SK-N-MC (cell line): ENCODE results near the gene CCDC82.

ENCODE experiments used
- DNase-seq: peaks from one replicate; pipeline ENCODE4 v3.0.0-alpha.2; 2011; ENCODE audit warnings: low read depth, low spot score
- H3K27ac ChIP-seq: fragments of 200-600 bp; sonication (generic); 2 replicates; pipeline ENCODE4 v1.5.1; 2016; ENCODE audit warnings: mixed run types
- H3K36me3 ChIP-seq: fragments of 200-600 bp; sonication (generic); 2 replicates; pipeline ENCODE4 v1.6.1; 2017; ENCODE audit warnings: antibody characterized with exemption, low read length, mixed read lengths; ENCODE audit not compliant: insufficient read depth
- H3K4me3 ChIP-seq: fragments of 200-600 bp; sonication (generic); 2 replicates; pipeline ENCODE4 v1.5.1; 2016
- H3K9ac ChIP-seq: fragments of 200-600 bp; sonication (generic); 2 replicates; pipeline ENCODE4 v1.8.0; 2017; ENCODE audit warnings: mixed run types, mixed read lengths; ENCODE audit not compliant: insufficient read length
- H3K9me3 ChIP-seq: fragments of 200-600 bp; sonication (generic); 2 replicates; pipeline ENCODE4 v1.6.1; 2017; ENCODE audit warnings: low read depth, mild to moderate bottlenecking, antibody characterized with exemption, low read length, moderate library complexity, mixed read lengths
- EZH2 ChIP-seq: fragments of 200-600 bp; sonication (generic); IDR thresholded peaks from one replicate; pipeline ENCODE4 v1.6.1; 2017; ENCODE audit warnings: antibody characterized with exemption
- FOXP2 ChIP-seq: optimal IDR thresholded peaks from 2 replicates; pipeline ENCODE3; 2011; ENCODE audit warnings: mild to moderate bottlenecking, moderate library complexity; ENCODE audit not compliant: insufficient read depth; ENCODE audit errors: extremely low read length, control extremely low read depth
- POLR2AphosphoS5 ChIP-seq: IDR thresholded peaks from 2 replicates; pipeline ENCODE4 v1.6.1; 2012; ENCODE audit warnings: mild to moderate bottlenecking, low read depth, low read length, borderline replicate concordance

Gene CCDC82

DNA sequence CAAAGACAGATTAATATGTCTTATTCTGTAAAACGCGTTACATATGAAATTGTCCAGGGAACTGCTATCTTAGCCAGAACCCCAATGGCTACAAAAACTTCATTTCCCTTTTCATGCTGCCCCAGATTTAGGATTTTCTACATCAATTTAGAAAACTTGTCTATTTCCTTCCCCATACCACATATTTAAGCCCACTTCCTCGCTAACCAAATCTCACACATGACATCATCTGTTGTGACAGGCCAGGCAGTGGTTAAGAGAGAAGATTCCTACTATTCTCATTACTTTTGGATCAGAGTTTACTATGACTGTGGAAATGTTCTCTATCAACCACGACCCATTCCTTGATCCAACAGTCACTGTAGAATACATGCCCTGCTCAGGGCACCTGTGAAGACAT is 15.9 kb downstream of the CCDC82 start:
- peaks cover 14% of the 10 kb centered on the region; the same call in 1 of the 2 replicates for H3K36me3 ChIP-seq
- H3K9me3 ChIP-seq, result no peaks in the 10 kb centered on the region
- H3K4me3 ChIP-seq, result no peak overlapping the region
- no peak for DNase-seq
- TF ChIP-seq POLR2AphosphoS5 (no peak), EZH2 (no peak), FOXP2 (no peak)
- H3K9ac ChIP-seq, result no peak overlapping the region
- no peak overlapping the region for H3K27ac ChIP-seq

DNA sequence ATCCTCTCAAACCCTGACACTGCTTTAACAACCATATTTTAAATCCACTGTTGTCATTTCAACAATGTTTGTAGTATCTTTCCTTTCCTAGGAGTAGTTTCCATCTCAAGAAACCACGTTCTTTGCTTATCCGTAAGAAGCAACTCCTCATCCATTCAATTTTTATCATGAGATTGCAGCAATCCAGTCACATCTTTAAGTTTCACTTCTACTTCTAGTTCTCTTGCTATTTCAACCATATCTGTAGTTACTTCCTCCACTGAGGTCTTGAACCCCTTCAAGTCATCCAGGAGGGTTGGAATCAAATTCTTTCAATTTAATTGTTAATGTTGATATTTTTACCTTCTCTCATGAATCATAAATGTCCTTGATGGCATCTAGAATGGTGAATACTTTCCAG is 22.4 kb downstream of the CCDC82 start:
- Histone ChIP-seq H3K4me3 (no peak overlapping the region), H3K27ac (no peak overlapping the region), H3K9ac (no peak overlapping the region), H3K9me3 (no peaks in the 10 kb centered on the region), H3K36me3 (peaks cover 20% of the 10 kb centered on the region)
- TF ChIP-seq FOXP2, result no peak
- TF ChIP-seq POLR2AphosphoS5, result no peak
- TF ChIP-seq EZH2, result no peak
- no peak for DNase-seq

DNA sequence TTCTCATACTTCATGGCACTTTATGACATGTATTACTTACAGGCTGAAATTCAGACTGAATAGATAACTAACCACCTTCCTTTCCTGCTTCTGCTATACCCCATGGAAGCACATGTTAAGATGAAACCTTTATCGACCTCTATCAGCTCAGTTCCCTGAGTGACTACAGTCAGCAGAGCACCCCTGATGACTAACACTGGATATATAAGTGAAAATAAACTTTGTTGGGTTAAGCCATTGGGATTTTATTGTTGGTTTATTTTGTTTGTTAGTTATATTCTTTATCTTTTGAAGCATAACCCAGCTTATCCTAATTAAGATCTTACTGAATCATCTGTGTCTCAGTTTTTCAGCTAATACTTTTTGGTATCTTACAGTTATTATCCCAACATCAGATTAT is 23.7 kb downstream of the CCDC82 start:
- Histone ChIP-seq H3K9me3 (no peaks in the 10 kb centered on the region), H3K9ac (no peak overlapping the region), H3K27ac (no peak overlapping the region), H3K4me3 (no peak overlapping the region), H3K36me3 (peaks cover 20% of the 10 kb centered on the region)
- no peak for DNase-seq
- no peak for TF ChIP-seq POLR2AphosphoS5
- no peak for TF ChIP-seq EZH2
- TF ChIP-seq FOXP2, result no peak

DNA sequence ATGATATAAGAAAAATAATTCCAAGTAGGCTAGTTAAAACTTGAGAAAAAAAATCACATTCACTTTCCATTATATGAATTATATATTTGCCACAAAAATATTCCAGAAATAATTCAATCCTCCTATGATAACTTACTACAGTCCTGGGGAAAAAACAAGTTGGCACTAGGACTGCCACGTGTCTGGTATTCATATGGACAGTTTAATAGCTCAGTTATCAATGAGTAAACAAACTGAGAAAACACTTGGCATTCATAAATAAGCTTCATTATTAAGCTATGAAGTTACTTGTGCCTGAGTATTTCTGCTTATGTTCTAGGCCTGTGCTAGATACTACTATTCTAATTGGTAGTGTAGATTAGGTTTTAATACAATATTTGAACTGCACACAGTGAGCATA is 24.2 kb downstream of the CCDC82 start:
- no peak for DNase-seq
- H3K4me3 ChIP-seq, result no peak overlapping the region
- TF ChIP-seq EZH2 (no peak), FOXP2 (no peak), POLR2AphosphoS5 (no peak)
- H3K27ac ChIP-seq, result no peak overlapping the region
- H3K9ac ChIP-seq, result no peak overlapping the region
- H3K9me3 ChIP-seq, result no peaks in the 10 kb centered on the region
- H3K36me3 ChIP-seq, result peaks cover 20% of the 10 kb centered on the region

DNA sequence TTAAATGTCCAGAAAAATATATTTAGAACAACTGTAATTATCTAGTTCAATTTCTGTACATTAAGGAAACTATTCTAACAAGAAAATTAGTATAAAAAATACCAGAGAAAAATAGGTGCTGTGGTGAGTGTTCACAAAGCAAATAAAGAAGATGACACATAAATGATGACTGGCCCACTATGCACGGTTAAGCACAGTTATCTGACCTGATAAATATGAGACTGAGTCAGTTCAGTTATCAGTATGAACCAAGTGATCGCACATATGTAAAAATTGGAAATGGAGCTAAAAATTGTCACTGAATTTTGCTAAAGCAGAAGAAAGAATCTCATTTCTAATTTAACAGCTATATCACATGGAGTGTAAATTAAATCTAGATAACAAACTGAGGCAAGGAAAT is 27.9 kb downstream of the CCDC82 start:
- DNase-seq, result no peak
- Histone ChIP-seq H3K9me3 (no peaks in the 10 kb centered on the region), H3K9ac (no peak overlapping the region), H3K27ac (no peak overlapping the region), H3K36me3 (peaks cover 9% of the 10 kb centered on the region; the same call in 1 of the 2 replicates), H3K4me3 (no peak overlapping the region)
- no peak for TF ChIP-seq POLR2AphosphoS5
- TF ChIP-seq FOXP2, result no peak
- TF ChIP-seq EZH2, result no peak

DNA sequence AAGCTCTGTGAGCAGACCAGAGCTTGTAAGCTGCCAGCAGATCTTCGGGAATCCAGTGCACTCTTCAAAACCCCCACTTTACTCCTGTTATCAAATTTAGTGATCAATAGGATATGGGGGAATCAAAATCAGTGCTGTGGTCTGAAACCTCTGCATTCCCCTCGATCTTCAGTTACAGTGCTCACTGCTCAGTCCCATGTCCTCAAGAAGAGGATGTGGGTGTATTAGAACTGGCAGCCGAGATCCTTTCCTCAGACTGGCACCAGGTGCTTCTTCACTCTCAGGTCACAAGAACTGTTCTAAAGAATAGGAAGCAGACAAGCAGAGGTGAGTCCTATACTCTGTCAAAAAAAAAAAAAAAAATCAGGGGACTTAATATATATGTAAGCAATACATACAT is 31.4 kb downstream of the CCDC82 start:
- Histone ChIP-seq H3K9me3 (no peaks in the 10 kb centered on the region), H3K9ac (no peak overlapping the region), H3K4me3 (no peak overlapping the region), H3K27ac (no peak overlapping the region), H3K36me3 (peaks cover 9% of the 10 kb centered on the region; the same call in 1 of the 2 replicates)
- no peak for DNase-seq
- TF ChIP-seq EZH2, result no peak
- no peak for TF ChIP-seq POLR2AphosphoS5
- no peak for TF ChIP-seq FOXP2

DNA sequence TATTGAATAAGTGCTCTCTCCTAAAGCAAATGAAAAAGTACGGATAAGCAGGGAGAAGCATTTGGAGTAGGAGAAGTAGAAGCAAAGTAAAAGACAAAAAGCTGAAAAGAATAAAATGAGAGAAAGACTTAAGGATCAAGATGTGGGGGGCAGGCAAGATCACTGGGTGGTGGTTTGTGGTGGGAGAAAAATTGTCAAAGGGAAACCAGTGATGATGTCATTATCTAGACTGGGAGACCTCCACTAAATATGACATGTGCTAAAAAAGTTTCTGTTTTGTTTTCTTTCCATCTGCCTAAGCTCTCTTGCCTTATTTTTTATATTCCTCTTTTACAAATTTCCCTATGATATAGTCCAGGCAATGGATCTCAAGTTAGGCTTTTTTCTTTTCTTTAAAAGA is 31.9 kb downstream of the CCDC82 start:
- Histone ChIP-seq H3K4me3 (no peak overlapping the region), H3K9ac (no peak overlapping the region), H3K9me3 (no peaks in the 10 kb centered on the region), H3K27ac (no peak overlapping the region), H3K36me3 (peaks cover 9% of the 10 kb centered on the region; the same call in 1 of the 2 replicates)
- TF ChIP-seq POLR2AphosphoS5 (no peak), FOXP2 (no peak), EZH2 (no peak)
- DNase-seq, result no peak

DNA sequence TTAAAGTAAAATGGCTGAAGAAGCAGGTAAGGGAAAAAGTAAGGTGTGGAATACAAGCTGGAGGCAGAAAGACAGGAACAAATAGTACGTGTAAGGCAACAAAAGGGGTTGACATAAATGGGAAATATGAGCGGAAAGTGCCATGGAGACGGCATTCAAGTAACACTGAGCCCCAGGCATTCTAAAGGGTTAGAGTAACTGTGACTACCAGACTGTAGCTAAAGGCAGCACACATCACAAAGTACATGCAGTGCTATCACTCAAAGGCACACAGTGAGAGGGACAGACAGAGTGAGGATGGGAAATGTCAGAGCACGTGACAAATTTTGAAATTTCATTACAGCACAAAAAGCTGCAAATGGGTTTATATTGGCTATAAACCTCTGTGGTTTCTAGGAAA is 32.9 kb downstream of the CCDC82 start:
- no peak overlapping the region for H3K27ac ChIP-seq
- H3K9ac ChIP-seq, result no peak overlapping the region
- no peak for DNase-seq
- H3K4me3 ChIP-seq, result no peak overlapping the region
- H3K36me3 ChIP-seq, result peaks cover 9% of the 10 kb centered on the region; the same call in 1 of the 2 replicates
- TF ChIP-seq EZH2, result no peak
- H3K9me3 ChIP-seq, result no peaks in the 10 kb centered on the region

DNA sequence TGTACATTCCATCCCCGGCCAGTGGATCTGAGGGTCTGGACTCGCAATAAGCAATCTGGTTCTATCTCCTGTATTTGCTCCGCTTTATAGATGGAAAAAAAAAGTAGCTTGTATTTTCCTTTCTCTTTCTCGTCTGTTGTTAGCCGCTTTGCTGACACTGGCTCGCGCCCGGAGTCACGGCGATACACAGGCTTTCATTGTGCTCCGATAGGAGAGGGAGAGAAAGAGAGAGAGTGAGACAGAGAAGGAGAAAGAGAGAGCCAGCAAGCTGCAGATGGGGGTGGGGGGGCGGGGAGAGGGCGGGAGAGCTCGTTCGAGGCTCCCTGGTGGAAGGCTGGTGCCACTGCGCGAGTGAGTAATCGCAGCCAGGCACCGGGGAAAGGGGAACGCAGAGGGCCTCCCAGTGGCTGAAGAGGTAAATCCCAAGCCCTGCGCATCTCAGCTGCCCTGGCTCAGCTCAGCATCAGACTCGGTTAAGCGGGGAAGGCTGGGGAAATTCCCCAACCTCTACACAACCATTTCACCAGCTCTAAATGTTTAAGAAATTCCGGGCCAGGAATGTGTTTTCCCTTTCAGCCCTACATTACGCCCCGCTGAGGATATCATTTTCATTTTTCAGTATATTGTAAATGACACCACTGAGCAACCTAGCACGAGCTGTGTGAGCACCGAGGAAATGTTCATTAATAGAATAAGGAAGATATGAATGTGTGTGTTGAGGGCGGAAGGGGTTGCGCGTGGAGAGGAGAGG is 46.6 kb downstream of the CCDC82 start, which contains the start of gene MAML2:
Gene MAML2, minus strand, starts transcription at position 235 of the 751 bp plus-strand sequence. CDS start 1,300 bp downstream, outside the sequence.
- TF ChIP-seq FOXP2 (no peak), EZH2 (no peak), POLR2AphosphoS5 (no peak)
- Histone ChIP-seq H3K4me3 (peak within 1 kb of the TSS; percentile 90), H3K9me3 (no peaks in the 10 kb centered on the region), H3K36me3 (no peaks in the 10 kb centered on the region), H3K9ac (peak within 1 kb of the TSS; percentile 70), H3K27ac (no peak within 1 kb of the TSS)
- peak; percentile 47 for DNase-seq
